ENCODE data around the gene GPC3. TPM values are rescaled to one million over a fixed set of nuclear protein-coding genes. Genes with fewer than 3 reads are reported as not detected.

The GPC3 gene
- total RNA-seq, 1 experiment from 2014 or later: not detected

DNA sequence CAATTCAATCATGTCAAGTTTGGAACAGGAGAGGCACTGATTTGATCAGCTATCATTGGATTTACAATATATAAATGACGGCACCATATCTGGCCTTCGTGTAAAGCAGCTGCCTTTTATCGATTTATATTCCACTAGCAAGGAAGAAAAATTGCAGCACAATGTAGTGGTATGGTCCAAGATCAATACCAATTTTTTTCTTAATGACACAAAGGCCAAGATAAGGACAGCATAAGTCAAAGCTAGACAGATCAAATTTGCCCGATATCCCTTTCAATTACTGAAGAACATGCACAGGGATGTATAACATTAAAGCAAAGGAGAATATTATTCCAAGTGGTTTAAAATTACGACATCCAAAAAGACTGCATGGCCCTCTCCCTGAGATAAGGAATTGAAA, 167.4 kb downstream of the GPC3 start:
- no peak for DNase-seq
- ChIA-PET POLR2A (ENCODE audit: unreplicated experiment) (no interaction called here), CTCF (no interaction called here)

DNA sequence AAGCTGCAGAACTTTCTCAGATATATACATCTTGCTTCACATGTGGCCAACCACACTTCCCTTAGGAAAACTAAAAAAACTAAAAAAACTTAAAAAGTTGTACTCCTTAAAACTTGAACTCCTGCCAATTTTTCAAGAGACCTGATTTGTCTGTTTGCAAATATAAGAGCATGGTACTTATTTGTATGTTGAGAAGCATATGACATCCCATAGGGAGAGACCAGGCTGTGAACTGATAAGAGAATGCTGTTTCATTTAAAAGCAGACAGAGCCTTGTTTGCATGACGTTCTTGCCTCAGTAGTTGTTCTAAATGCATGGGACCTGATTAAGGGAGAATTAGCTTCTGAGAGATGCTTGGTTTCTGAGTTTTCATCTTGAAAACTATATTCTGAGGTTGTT, 169.9 kb downstream of the GPC3 start:
- H3K79me2 ChIP-seq (ENCODE audit: low read depth): no peaks in the 10 kb centered on the region
- intact Hi-C loops (cut with micrococcal nuclease; ENCODE audit: unreplicated experiment): no loop called here
- H4K20me1 ChIP-seq (ENCODE audit: insufficient read depth): no peaks in the 10 kb centered on the region
- H3K9me2 ChIP-seq (ENCODE audit: insufficient read depth): no peaks in the 10 kb centered on the region; the same call in 1 of the 2 replicates
- H3K36me3 ChIP-seq (ENCODE audit: low read depth): no peaks in the 10 kb centered on the region
- H3K4me1 ChIP-seq (replicated peaks; ENCODE audit: insufficient read depth): no peaks in the 10 kb centered on the region
- H2AFZ ChIP-seq: no peak overlapping the region
- no peaks in the 10 kb centered on the region for H3K9me3 ChIP-seq (ENCODE audit: insufficient read depth, low read depth)
- no peak overlapping the region for H3K27ac ChIP-seq
- no peak for DNase-seq
- TF ChIP-seq, protein P1, sequence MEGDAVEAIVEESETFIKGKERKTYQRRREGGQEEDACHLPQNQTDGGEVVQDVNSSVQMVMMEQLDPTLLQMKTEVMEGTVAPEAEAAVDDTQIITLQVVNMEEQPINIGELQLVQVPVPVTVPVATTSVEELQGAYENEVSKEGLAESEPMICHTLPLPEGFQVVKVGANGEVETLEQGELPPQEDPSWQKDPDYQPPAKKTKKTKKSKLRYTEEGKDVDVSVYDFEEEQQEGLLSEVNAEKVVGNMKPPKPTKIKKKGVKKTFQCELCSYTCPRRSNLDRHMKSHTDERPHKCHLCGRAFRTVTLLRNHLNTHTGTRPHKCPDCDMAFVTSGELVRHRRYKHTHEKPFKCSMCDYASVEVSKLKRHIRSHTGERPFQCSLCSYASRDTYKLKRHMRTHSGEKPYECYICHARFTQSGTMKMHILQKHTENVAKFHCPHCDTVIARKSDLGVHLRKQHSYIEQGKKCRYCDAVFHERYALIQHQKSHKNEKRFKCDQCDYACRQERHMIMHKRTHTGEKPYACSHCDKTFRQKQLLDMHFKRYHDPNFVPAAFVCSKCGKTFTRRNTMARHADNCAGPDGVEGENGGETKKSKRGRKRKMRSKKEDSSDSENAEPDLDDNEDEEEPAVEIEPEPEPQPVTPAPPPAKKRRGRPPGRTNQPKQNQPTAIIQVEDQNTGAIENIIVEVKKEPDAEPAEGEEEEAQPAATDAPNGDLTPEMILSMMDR (conservative IDR thresholded peaks at IDR 0.05): no peak
- TF ChIP-seq EZH2 (IDR thresholded peaks at IDR 0.05; ENCODE audit: low read depth): no peak
- H3F3A ChIP-seq (ENCODE audit: insufficient read depth, low read depth): no peaks in the 10 kb centered on the region
- no peak overlapping the region for H3K4me3 ChIP-seq
- ChIA-PET CTCF (no interaction called here), POLR2A (ENCODE audit: unreplicated experiment) (no interaction called here)
- H3K4me2 ChIP-seq: no peak overlapping the region
- H3K27me3 ChIP-seq (ENCODE audit: insufficient read depth, low read depth): no peaks in the 10 kb centered on the region
- BruUV-seq (replicated peaks): no TSS peak

More for the DNA sequence above, 167.4 kb downstream of the GPC3 start:
- no peak for TF ChIP-seq EZH2 (IDR thresholded peaks at IDR 0.05; ENCODE audit: low read depth)
- TF ChIP-seq, protein P1 (conservative IDR thresholded peaks at IDR 0.05): no peak
- Histone ChIP-seq H3K9me2 (ENCODE audit: insufficient read depth) (no peaks in the 10 kb centered on the region; the same call in 1 of the 2 replicates), H3K27ac (no peak overlapping the region), H3F3A (ENCODE audit: insufficient read depth, low read depth) (no peaks in the 10 kb centered on the region), H3K9me3 (ENCODE audit: insufficient read depth, low read depth) (no peaks in the 10 kb centered on the region), H3K36me3 (ENCODE audit: low read depth) (no peaks in the 10 kb centered on the region), H4K20me1 (ENCODE audit: insufficient read depth) (no peaks in the 10 kb centered on the region), H3K4me1 (replicated peaks; ENCODE audit: insufficient read depth) (no peaks in the 10 kb centered on the region), H3K27me3 (ENCODE audit: insufficient read depth, low read depth) (no peaks in the 10 kb centered on the region), H3K4me2 (no peak overlapping the region), H3K4me3 (no peak overlapping the region), H3K79me2 (ENCODE audit: low read depth) (no peaks in the 10 kb centered on the region), H2AFZ (no peak overlapping the region)
- BruUV-seq (replicated peaks): no TSS peak
- intact Hi-C loops (cut with micrococcal nuclease; ENCODE audit: unreplicated experiment): loop anchor here (1.0 kb wide), 1 partner anchor 20 kb away; no protein-coding TSS in a partner anchor

DNA sequence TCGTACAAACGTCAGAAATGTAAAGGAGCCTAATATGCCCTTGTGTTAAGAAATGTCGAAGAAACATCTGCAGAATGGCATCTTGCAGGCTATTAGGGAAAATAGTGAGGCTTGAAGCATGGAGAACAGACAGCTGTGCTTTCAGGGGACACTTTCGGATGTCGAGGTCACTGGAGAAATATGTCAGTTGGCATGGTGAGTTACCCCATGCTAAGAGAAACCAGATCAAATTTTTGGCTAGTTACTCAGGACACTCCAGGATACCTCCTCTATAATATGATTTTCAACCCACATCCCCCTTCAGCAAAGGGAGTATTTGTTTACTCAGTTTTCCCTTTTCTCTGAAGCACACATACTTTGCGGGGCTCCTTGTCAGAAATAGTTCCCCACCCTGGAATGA, 171.4 kb downstream of the GPC3 start:
- H3K36me3 ChIP-seq (ENCODE audit: low read depth): no peaks in the 10 kb centered on the region
- CTCF ChIA-PET: no interaction called here
- no peak overlapping the region for H3K4me2 ChIP-seq
- no peak overlapping the region for H3K27ac ChIP-seq
- TF ChIP-seq, protein P1 (conservative IDR thresholded peaks at IDR 0.05): no peak
- no peak for TF ChIP-seq EZH2 (IDR thresholded peaks at IDR 0.05; ENCODE audit: low read depth)
- no peak overlapping the region for H2AFZ ChIP-seq
- H3K4me3 ChIP-seq: no peak overlapping the region
- H3K79me2 ChIP-seq (ENCODE audit: low read depth): no peaks in the 10 kb centered on the region
- H4K20me1 ChIP-seq (ENCODE audit: insufficient read depth): no peaks in the 10 kb centered on the region
- H3K9me3 ChIP-seq (ENCODE audit: insufficient read depth, low read depth): no peaks in the 10 kb centered on the region
- DNase-seq: no peak
- H3K27me3 ChIP-seq (ENCODE audit: insufficient read depth, low read depth): no peaks in the 10 kb centered on the region
- POLR2A ChIA-PET (ENCODE audit: unreplicated experiment): no interaction called here
- H3K9me2 ChIP-seq (ENCODE audit: insufficient read depth): no peaks in the 10 kb centered on the region; the same call in 1 of the 2 replicates
- no peaks in the 10 kb centered on the region for H3F3A ChIP-seq (ENCODE audit: insufficient read depth, low read depth)
- no peaks in the 10 kb centered on the region for H3K4me1 ChIP-seq (replicated peaks; ENCODE audit: insufficient read depth)
- no TSS peak for BruUV-seq (replicated peaks)
- intact Hi-C loops (cut with micrococcal nuclease; ENCODE audit: unreplicated experiment): no loop called here
